HG03135 (cell line): ENCODE data around the gene ZNF367.

Experiments used
- ATAC-seq: cut with Tn5 transposase; IDR thresholded peaks from one replicate; pipeline ENCODE4 v1.9.1; 2021; ENCODE audit warnings: mild to moderate bottlenecking, moderate library complexity; ENCODE audit not compliant: unreplicated experiment

The ZNF367 gene

DNA sequence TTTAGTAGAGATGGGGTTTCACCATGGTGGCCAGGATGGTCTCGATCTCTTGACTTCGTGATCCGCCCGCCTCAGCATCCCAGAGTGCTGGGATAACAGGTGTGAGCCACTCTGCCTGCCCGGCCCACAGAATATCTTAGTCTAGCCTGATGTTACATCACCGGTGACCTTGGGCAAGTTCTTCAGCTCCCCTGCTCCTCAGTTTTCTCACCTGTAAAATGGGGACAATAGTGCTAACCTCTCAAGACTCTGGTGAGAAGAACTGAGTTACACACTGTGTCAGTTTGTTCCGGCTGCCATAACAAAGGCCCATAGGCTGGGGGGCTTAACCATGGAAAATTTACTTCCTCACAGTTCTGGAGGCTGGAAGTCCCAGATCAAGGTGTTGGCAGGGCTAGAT is 19.3 kb upstream of the ZNF367 start:
- ATAC-seq: no peak

DNA sequence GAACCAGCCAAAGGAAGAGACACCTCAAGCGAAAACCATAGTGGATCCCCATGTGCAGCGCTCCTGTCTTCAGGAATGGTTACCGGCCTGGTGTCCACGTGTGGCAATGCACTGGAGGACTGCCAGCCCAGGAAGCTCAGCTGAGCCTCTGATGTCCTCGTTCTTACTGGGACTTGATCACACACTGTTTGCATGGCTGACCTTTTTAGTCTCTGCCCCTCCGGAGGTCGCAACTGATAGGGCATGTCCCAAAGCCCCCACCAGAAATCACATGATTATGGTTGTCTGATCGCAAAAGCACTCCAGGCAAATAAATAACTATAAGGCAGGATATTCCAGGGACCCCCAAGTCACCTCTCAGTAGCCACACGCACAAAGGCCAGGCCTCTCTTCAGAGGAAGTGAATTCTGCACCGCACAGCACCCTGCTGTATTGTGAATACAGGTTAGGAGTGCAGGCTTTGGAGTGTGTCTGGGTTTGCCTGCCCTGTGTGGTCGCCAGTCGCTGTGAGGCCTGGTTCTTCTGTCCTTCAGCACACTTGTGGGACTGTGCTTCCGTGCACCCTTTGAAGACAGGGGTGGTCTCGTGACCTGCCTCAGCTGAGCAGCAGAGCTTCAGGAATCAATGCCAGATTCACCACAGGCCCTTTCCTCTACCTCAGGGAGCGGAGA is 18.4 kb upstream of the ZNF367 start:
- no peak for ATAC-seq

- no peak for ATAC-seq
Measured at GRCh38 chr9:96436063-96436455, 17.9 kb upstream of the ZNF367 start.

DNA sequence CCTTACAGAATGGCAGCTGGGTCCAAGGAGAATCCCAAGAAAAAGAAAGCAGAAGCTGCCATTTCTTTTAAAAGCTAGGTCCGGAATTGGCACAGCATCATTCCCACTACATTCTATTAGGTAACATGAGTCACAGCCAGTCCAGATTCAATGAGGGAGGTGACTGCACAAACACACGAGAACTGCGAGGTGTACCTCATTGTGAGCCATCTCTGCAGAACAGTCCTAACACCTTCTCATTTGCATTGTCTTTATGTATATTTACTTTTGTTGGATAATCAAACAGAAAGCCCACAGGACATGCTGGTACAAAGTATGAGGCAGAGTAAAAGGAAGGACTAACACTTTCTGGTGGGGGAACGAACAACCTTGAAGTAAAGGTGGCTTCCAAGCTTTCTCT is 17.2 kb upstream of the ZNF367 start:
- ATAC-seq: no peak

- no peak for ATAC-seq
Measured at GRCh38 chr9:96430377-96430776, 12.2 kb upstream of the ZNF367 start.

GRCh38 chr9:96429732-96430131 is 11.6 kb upstream of the ZNF367 start:
- no peak for ATAC-seq

- ATAC-seq: no peak
Measured at GRCh38 chr9:96425500-96426169, 7.5 kb upstream of the ZNF367 start.

- ATAC-seq: no peak
Measured at GRCh38 chr9:96423985-96424336, 5.8 kb upstream of the ZNF367 start.

DNA sequence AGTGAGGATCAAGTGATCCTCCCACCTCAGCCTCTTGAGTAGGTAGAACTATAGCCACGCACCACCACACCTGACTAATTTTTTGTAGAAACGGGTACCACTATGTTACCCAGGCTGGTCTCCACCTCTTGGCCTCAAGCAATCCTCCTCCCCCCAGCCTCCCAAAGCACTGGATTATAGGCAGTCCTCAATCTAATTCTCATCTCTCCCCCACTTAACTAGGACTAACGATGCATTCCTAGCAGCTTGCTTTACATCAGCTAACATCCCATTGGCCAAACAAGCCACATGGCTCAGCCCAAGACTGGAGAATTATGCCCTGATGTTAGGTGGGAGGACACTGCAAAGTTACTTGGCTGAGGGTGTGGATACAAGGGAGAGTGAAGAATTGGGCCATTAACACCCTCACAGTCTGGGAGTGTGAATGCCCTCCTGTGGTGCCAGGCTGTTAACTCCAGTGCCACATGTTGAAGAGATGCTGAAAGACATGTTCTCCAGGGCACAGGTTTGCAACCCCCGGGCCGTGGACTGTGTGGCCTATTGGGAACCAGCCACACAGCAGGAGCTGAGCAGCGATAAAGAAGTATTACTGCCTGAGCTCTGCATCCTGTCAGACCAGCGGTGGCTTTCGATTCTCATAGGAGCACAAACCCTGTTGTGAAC is 5.3 kb upstream of the ZNF367 start:
- ATAC-seq: no peak

- ATAC-seq: no peak
Measured at GRCh38 chr9:96420468-96421219, 2.5 kb upstream of the ZNF367 start.

DNA sequence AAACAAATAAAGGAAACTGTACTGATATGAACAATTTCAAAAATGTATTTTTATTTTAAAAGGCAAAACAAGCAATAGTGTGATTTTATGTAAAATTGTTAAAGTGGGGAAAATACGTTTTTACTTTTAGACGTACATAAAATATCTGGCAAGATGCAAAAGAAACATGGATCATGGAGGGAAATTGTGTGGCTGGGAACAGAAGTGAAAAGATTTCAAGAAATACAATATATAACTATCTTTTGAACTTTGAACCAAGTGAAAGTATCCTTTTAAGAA is 1.5 kb upstream of the ZNF367 start:
- no peak for ATAC-seq

GRCh38 chr9:96418920-96419690 is 935 bp upstream of the ZNF367 start:
- peak; percentile 35 for ATAC-seq

DNA sequence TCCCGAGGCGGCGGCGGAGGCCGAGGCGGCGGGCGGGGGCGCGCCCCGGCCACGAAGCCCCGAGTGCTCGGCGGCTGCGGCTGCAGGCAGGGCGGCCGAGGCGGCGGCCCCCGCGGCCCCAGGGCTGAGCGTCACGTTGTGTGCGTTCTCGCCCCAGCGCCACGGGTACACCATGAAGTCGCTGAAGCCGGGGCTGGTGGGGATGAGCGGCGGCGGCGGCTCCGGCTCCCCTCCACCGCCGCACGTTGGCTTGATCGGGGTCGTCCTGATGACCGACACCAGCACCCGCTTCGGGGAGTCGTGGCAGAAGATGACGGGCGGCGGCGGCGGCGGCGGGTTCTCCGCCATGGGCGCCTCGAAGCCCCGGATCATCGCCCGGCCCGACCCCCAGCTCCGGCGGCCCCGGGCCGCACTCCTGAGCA is 498 bp downstream of the ZNF367 start:
- ATAC-seq: peak; percentile 0

- ATAC-seq: peak; percentile 31
Measured at GRCh38 chr9:96417051-96417586, 1.1 kb downstream of the ZNF367 start.

GRCh38 chr9:96413302-96414221 is 4.6 kb downstream of the ZNF367 start:
- ATAC-seq: peak; percentile 30

GRCh38 chr9:96412174-96412913 is 5.8 kb downstream of the ZNF367 start:
- ATAC-seq: no peak

- no peak for ATAC-seq
Measured at GRCh38 chr9:96411129-96411838, 6.9 kb downstream of the ZNF367 start.
